Breast epithelium (tissue), 3 donors: ENCODE measurements around the gene LASP1NB.

Experiments used
- CTCF ChIP-seq, 3 donors: fragments of 450-650 bp; IDR thresholded peaks; one replicate each; pipeline ENCODE4 v1.5.1; 2016 to 2017; ENCODE audit warnings: antibody characterized with exemption in 3 of 3, mild to moderate bottlenecking in 3 of 3, moderate library complexity in 3 of 3
- POLR2AphosphoS5 ChIP-seq, 3 donors: sonication (generic); formaldehyde crosslinking; IDR thresholded peaks; one replicate each; pipeline ENCODE4 v1.6.1; 2017; ENCODE audit warnings: antibody characterized with exemption in 3 of 3

- TF ChIP-seq CTCF (IDR thresholded peaks at IDR 0.05) (no peak), POLR2AphosphoS5 (IDR thresholded peaks at IDR 0.05) (no peak)
These were observed 27.1 kb upstream of the LASP1NB start for GRCh38 chr17:38898291-38898679.
